Stomach (tissue), 9 donors: ENCODE results near the gene CYP26A1. TPM values are rescaled to one million over a fixed set of nuclear protein-coding genes. Genes with fewer than 3 reads are reported as not detected.

Source experiments
- DNase-seq, 2 donors: peaks; one replicate each; pipeline versions ENCODE4 v3.0.0 to v3.0.0-alpha.2; 2013 to 2019
- H3K27ac ChIP-seq, 5 donors: fragments of 200-600 bp in 4 of 5; sonication (generic) in 4 of 5; one replicate each; pipeline ENCODE4 v1.5.1; 2013 to 2019; ENCODE audit warnings: mild to moderate bottlenecking in 1 of 5, moderate library complexity in 1 of 5
- H3K27me3 ChIP-seq, 3 donors: fragments of 200-600 bp; sonication (generic); one replicate each; pipeline ENCODE4 v1.5.1; 2017 to 2019; ENCODE audit warnings: mixed run types in 1 of 3
- H3K36me3 ChIP-seq, 4 donors: fragments of 200-600 bp; sonication (generic); 1 replicate in 3 of 4; 2 replicates in 1 of 4; pipeline ENCODE4 v1.5.1; 2016 to 2019
- H3K4me1 ChIP-seq, 4 donors: fragments of 200-600 bp; sonication (generic); one replicate each; pipeline ENCODE4 v1.5.1; 2016 to 2019
- H3K4me3 ChIP-seq, 4 donors: fragments of 200-600 bp; sonication (generic) in 3 of 4; one replicate each; pipeline ENCODE4 v1.5.1; 2016 to 2019; ENCODE audit warnings: mild to moderate bottlenecking in 1 of 4
- H3K9me3 ChIP-seq, 4 donors: fragments of 200-600 bp; sonication (generic); one replicate each; pipeline ENCODE4 v1.5.1; 2016 to 2019
- EP300 ChIP-seq: sonication (generic); formaldehyde crosslinking; IDR thresholded peaks from one replicate; pipeline ENCODE4 v1.6.1; 2017; ENCODE audit warnings: antibody characterized with exemption
- POLR2A ChIP-seq, 4 donors: fragments of 450-650 bp; IDR thresholded peaks; one replicate each; pipeline ENCODE4 v1.6.1; 2016; ENCODE audit warnings: antibody characterized with exemption in 4 of 4, control low read depth in 2 of 4, mild to moderate bottlenecking in 1 of 4, moderate library complexity in 1 of 4
- POLR2AphosphoS5 ChIP-seq, 3 donors: sonication (generic); formaldehyde crosslinking; IDR thresholded peaks; one replicate each; pipeline ENCODE4 v1.6.1; 2016; ENCODE audit warnings: antibody characterized with exemption in 3 of 3
- whole genome bisulfite sequencing, 5 donors: extraction: QIAGEN DNeasy Blood & Tissue Kit in 3 of 5; methylation state at CpG; one replicate each; pipeline versions ENCODE4 v1.1.5 to v1.1.7; 2013 to 2018; 5-methylcytosine and 5-hydroxymethylcytosine counted together
- intact Hi-C: fragments of 100-400 bp; cut with DNase I; formaldehyde crosslinking; loops from one replicate; pipeline ENCODE4 v1.15.1; 2023; ENCODE audit warnings: low total_unique reads
- polyA plus RNA-seq, 3 donors: library from polyadenylated mRNA; stranded (reverse); fragments of 200-250 nt; gene quantifications; one replicate each; pipeline ENCODE4 v1.2.3, GENCODE V29; 2013
- total RNA-seq, 5 donors: library from RNA; depleted of rRNA; stranded (reverse); fragments of >200 nt; gene quantifications; one replicate each; pipeline versions ENCODE4 v1.1.0 to v1.2.3, GENCODE V29; 2014 to 2016
- TF ChIP-seq, protein P1 (sequence below), 7 experiments: fragments of 450-650 bp in 4 of 7; fragments of 200-600 bp in 3 of 7; sonication (generic) in 3 of 7; IDR thresholded peaks; one replicate each; pipeline ENCODE4 v1.5.1; 2016 to 2019; ENCODE audit warnings: antibody characterized with exemption in 7 of 7, control low read depth in 2 of 7, mild to moderate bottlenecking in 1 of 7
- donor health status: healthy with polysubstance abuse.
- donor health status: Bipolar disorder and iron deficiency.
- donor health status: healthy.

CYP26A1 gene
- total and polyA plus RNA-seq, 8 donors, result 0.15 TPM; not detected in 7

GRCh38 chr10:93071674-93072224 is 1.9 kb upstream of the CYP26A1 start:
- Histone ChIP-seq H3K36me3 (no peaks in the 10 kb centered on the region), H3K9me3 (no peaks in the 10 kb centered on the region), H3K27ac (no peak overlapping the region), H3K4me1 (peaks cover 42 to 57% (median 52%) of the 10 kb centered on the region in 4 donors), H3K4me3 (peak overlapping the region; percentile 38 to 60 (median 45)), H3K27me3 (peaks cover 34 to 100% (median 86%) of the 10 kb centered on the region in 3 donors)
- WGBS, 5 donors, result 1 to 2% (median 1%) methylated on average over 28 to 37 of the region's 37 CpGs
- no peak for TF ChIP-seq POLR2AphosphoS5 (IDR thresholded peaks at IDR 0.05)
- no peak for TF ChIP-seq EP300
- TF ChIP-seq, protein P1, sequence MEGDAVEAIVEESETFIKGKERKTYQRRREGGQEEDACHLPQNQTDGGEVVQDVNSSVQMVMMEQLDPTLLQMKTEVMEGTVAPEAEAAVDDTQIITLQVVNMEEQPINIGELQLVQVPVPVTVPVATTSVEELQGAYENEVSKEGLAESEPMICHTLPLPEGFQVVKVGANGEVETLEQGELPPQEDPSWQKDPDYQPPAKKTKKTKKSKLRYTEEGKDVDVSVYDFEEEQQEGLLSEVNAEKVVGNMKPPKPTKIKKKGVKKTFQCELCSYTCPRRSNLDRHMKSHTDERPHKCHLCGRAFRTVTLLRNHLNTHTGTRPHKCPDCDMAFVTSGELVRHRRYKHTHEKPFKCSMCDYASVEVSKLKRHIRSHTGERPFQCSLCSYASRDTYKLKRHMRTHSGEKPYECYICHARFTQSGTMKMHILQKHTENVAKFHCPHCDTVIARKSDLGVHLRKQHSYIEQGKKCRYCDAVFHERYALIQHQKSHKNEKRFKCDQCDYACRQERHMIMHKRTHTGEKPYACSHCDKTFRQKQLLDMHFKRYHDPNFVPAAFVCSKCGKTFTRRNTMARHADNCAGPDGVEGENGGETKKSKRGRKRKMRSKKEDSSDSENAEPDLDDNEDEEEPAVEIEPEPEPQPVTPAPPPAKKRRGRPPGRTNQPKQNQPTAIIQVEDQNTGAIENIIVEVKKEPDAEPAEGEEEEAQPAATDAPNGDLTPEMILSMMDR (IDR thresholded peaks at IDR 0.05), result no peak
- no peak for TF ChIP-seq POLR2A (IDR thresholded peaks at IDR 0.05)
- intact Hi-C loops, result loop anchor here (10.0 kb wide), 1 partner anchor 223 kb away; no protein-coding TSS in a partner anchor
- DNase-seq, result peak in 1 of 2 donors; percentile 55

GRCh38 chr10:93072225-93072712 is 1.4 kb upstream of the CYP26A1 start:
- Histone ChIP-seq H3K27me3 (peaks cover 32 to 99% (median 81%) of the 10 kb centered on the region in 3 donors), H3K36me3 (no peaks in the 10 kb centered on the region), H3K4me3 (peak overlapping the region; percentile 38 to 60 (median 45)), H3K27ac (no peak overlapping the region), H3K9me3 (no peaks in the 10 kb centered on the region), H3K4me1 (peaks cover 42 to 57% (median 52%) of the 10 kb centered on the region in 4 donors)
- intact Hi-C loops, result loop anchor here (10.0 kb wide), 1 partner anchor 223 kb away; no protein-coding TSS in a partner anchor
- 0 to 1% (median 1%) methylated on average over 13 to 27 of the region's 27 CpGs for WGBS, 5 donors
- peak in 1 of 2 donors; percentile 42 for DNase-seq
- no peak for TF ChIP-seq POLR2A (IDR thresholded peaks at IDR 0.05)
- TF ChIP-seq, protein P1 (IDR thresholded peaks at IDR 0.05), result no peak
- no peak for TF ChIP-seq POLR2AphosphoS5 (IDR thresholded peaks at IDR 0.05)
- TF ChIP-seq EP300, result no peak

DNA sequence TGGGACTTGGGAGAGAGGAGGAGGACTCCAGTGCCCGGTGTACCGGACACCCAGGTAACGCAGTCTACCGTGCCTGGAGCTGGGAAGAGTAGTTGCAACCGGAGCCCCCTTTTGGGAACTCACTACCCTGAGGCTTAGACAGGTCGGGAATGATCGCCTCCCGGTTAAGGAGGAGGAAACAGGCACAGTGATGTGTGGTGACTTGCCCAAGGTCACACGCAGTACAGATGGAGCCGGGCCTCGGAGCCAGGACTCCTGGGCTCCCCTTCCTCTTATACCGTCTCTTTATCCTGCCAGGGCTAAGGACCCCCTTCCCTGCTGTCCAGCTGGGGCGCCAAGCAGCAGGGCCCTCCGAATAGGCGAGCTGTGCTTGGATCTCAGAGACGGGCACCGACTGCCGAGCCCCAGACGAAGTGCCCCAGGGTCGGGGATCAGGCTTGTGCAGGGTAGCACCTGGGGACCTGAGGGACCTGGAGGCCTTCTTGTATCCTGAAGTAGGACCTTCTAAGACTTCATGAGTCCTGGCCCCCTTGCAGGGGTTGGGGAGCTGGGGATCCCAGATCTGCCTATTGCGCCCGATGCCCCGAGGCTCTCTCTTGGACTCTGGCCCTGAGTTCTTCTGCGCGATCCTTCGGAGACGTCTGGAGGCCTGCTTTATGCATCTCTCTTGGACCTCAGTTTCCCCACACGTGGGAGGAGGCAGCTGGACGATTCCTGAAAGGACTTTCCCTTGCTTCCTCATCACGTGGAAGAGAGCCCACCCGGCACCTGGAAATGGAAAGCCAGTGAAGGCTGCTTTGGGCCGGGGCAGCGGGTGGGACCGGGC is 767 bp upstream of the CYP26A1 start:
- no peaks in the 10 kb centered on the region for H3K36me3 ChIP-seq
- TF ChIP-seq POLR2A (IDR thresholded peaks at IDR 0.05), result no peak
- TF ChIP-seq, protein P1 (IDR thresholded peaks at IDR 0.05), result no peak
- TF ChIP-seq EP300, result no peak
- no peak for TF ChIP-seq POLR2AphosphoS5 (IDR thresholded peaks at IDR 0.05)
- DNase-seq, result no peak
- intact Hi-C loops, result loop anchor here (10.0 kb wide), 1 partner anchor 222 kb away; no protein-coding TSS in a partner anchor
- no peak overlapping the region for H3K27ac ChIP-seq
- peak overlapping the region; percentile 38 to 60 (median 45) for H3K4me3 ChIP-seq
- peaks cover 42 to 55% (median 52%) of the 10 kb centered on the region in 4 donors for H3K4me1 ChIP-seq
- 2 to 4% (median 3%) methylated on average over 21 to 34 of the region's 34 CpGs for WGBS, 5 donors
- H3K9me3 ChIP-seq, result no peaks in the 10 kb centered on the region
- H3K27me3 ChIP-seq, result peaks cover 32 to 96% (median 75%) of the 10 kb centered on the region in 3 donors

- intact Hi-C loops, result loop anchor here (10.0 kb wide), 1 partner anchor 221 kb away; no protein-coding TSS in a partner anchor
- no peak for TF ChIP-seq EP300
- Histone ChIP-seq H3K4me1 (peaks cover 39 to 43% (median 42%) of the 10 kb centered on the region in 4 donors), H3K9me3 (no peaks in the 10 kb centered on the region), H3K36me3 (no peaks in the 10 kb centered on the region), H3K27me3 (peaks cover 25 to 96% (median 67%) of the 10 kb centered on the region in 3 donors), H3K27ac (no peak overlapping the region), H3K4me3 (peak overlapping the region; percentile 30 to 60 (median 39))
- peak in 1 of 2 donors; percentile 47 for DNase-seq
- 1 to 4% (median 2%) methylated on average over 19 to 40 of the region's 40 CpGs for WGBS, 5 donors
Observed at GRCh38 chr10:93074147-93074596, 479 bp downstream of the CYP26A1 start.
